Measurements from ENCODE around the gene RNF152.

The RNF152 gene

GRCh38 chr18:61869636-61870035 lies 23.2 kb downstream of the RNF152 start:
- H3K4me3 ChIP-seq (ENCODE audit: low read length) = no peak overlapping the region
- DNase-seq (ENCODE audit: low read depth) = no peak
- no peak for TF ChIP-seq CTCF (conservative IDR thresholded peaks at IDR 0.05; ENCODE audit: low read depth, low read length)

GRCh38 chr18:61865466-61866175 lies 27.2 kb downstream of the RNF152 start:
- peak; percentile 21 for DNase-seq (ENCODE audit: low read depth)
- TF ChIP-seq CTCF (conservative IDR thresholded peaks at IDR 0.05; ENCODE audit: low read depth, low read length) = no peak

GRCh38 chr18:61861372-61861771 lies 31.4 kb downstream of the RNF152 start:
- TF ChIP-seq CTCF (conservative IDR thresholded peaks at IDR 0.05; ENCODE audit: low read depth, low read length) = no peak
- no peak overlapping the region for H3K4me3 ChIP-seq (ENCODE audit: low read length)
- DNase-seq (ENCODE audit: low read depth) = no peak

More at GRCh38 chr18:61865466-61866175, 27.2 kb downstream of the RNF152 start:
- H3K4me3 ChIP-seq (ENCODE audit: low read length) = no peak overlapping the region

- DNase-seq (ENCODE audit: low read depth) = no peak
- TF ChIP-seq CTCF (conservative IDR thresholded peaks at IDR 0.05; ENCODE audit: low read depth, low read length) = no peak
- H3K4me3 ChIP-seq (ENCODE audit: low read length) = no peak overlapping the region
These were observed 32.5 kb downstream of the RNF152 start for GRCh38 chr18:61860302-61860701.

- no peak for DNase-seq (ENCODE audit: low read depth)
- no peak overlapping the region for H3K4me3 ChIP-seq (ENCODE audit: low read length)
These were observed 33.7 kb downstream of the RNF152 start for GRCh38 chr18:61859113-61859512.

GRCh38 chr18:61856678-61857077 lies 36.1 kb downstream of the RNF152 start:
- TF ChIP-seq CTCF (conservative IDR thresholded peaks at IDR 0.05; ENCODE audit: low read depth, low read length) = no peak
- DNase-seq (ENCODE audit: low read depth) = no peak

More at GRCh38 chr18:61859113-61859512, 33.7 kb downstream of the RNF152 start:
- TF ChIP-seq CTCF (conservative IDR thresholded peaks at IDR 0.05; ENCODE audit: low read depth, low read length) = no peak

More at GRCh38 chr18:61856678-61857077, 36.1 kb downstream of the RNF152 start:
- H3K4me3 ChIP-seq (ENCODE audit: low read length) = no peak overlapping the region
